ENCODE data around the gene SS18L1.

SS18L1 gene

GRCh38 chr20:62120365-62120762, 23.2 kb upstream of the SS18L1 start:
- DNase-seq = no peak

GRCh38 chr20:62120990-62121775, 22.4 kb upstream of the SS18L1 start:
- no peak for DNase-seq

GRCh38 chr20:62121776-62122653, 21.6 kb upstream of the SS18L1 start, which contains the start of gene LSM14B:
Gene LSM14B, plus strand, starts transcription at chr20:62122475. Its CDS starts 192 bp downstream, at chr20:62122667.
- peak; percentile 84 for DNase-seq

- peak; percentile 51 for DNase-seq
Observed at GRCh38 chr20:62122654-62123449, 20.7 kb upstream of the SS18L1 start.

- DNase-seq = no peak
Observed at GRCh38 chr20:62123450-62124118, 20.0 kb upstream of the SS18L1 start.

- DNase-seq = no peak
Observed at GRCh38 chr20:62126141-62126540, 17.4 kb upstream of the SS18L1 start.

GRCh38 chr20:62127799-62128198, 15.8 kb upstream of the SS18L1 start:
- no peak for DNase-seq

- DNase-seq = no peak
Observed at GRCh38 chr20:62128502-62128901, 15.1 kb upstream of the SS18L1 start.

GRCh38 chr20:62129731-62130531, 13.6 kb upstream of the SS18L1 start:
- DNase-seq = no peak

GRCh38 chr20:62131560-62132320, 11.8 kb upstream of the SS18L1 start:
- DNase-seq = no peak

GRCh38 chr20:62132421-62132820, 11.1 kb upstream of the SS18L1 start:
- no peak for DNase-seq

- DNase-seq = no peak
Observed at GRCh38 chr20:62133051-62133845, 10.3 kb upstream of the SS18L1 start.

- DNase-seq = no peak
Observed at GRCh38 chr20:62133864-62134263, 9.7 kb upstream of the SS18L1 start.

- DNase-seq = no peak
Observed at GRCh38 chr20:62134735-62135231, 8.8 kb upstream of the SS18L1 start.

- DNase-seq = no peak
Observed at GRCh38 chr20:62135573-62136266, 7.8 kb upstream of the SS18L1 start.

- peak; percentile 21 for DNase-seq
Observed at GRCh38 chr20:62136283-62137091, 7.1 kb upstream of the SS18L1 start.

GRCh38 chr20:62137092-62137384, 6.5 kb upstream of the SS18L1 start:
- no peak for DNase-seq

GRCh38 chr20:62137478-62138203, 5.9 kb upstream of the SS18L1 start:
- DNase-seq = no peak

Data from NCI-H1694 treated with DMSO at 0.1 percent for 48 hours (cell line).